Mucosa of rectum (tissue), 2 donors: ENCODE measurements around the gene HMGXB3.

Experiments
- H3K27ac ChIP-seq, 2 donors: one replicate each; pipeline ENCODE4 v1.7.0; 2013; ENCODE audit warnings: inconsistent platforms in 2 of 2, low read depth in 2 of 2, low read length in 2 of 2
- H3K27me3 ChIP-seq, 2 donors: one replicate each; pipeline ENCODE4 v1.7.0; 2013; ENCODE audit warnings: low read length in 2 of 2; ENCODE audit not compliant: control insufficient read depth in 2 of 2, insufficient read depth in 2 of 2
- H3K36me3 ChIP-seq, 2 donors: one replicate each; pipeline ENCODE4 v1.7.0; 2013; ENCODE audit warnings: low read length in 2 of 2; ENCODE audit not compliant: control insufficient read depth in 2 of 2, insufficient read depth in 2 of 2
- H3K4me1 ChIP-seq, 2 donors: one replicate each; pipeline ENCODE4 v1.7.0; 2013; ENCODE audit warnings: low read length in 2 of 2, mild to moderate bottlenecking in 1 of 2; ENCODE audit not compliant: control insufficient read depth in 2 of 2, insufficient read depth in 2 of 2
- H3K4me3 ChIP-seq, 2 donors: one replicate each; pipeline ENCODE4 v1.7.0; 2013; ENCODE audit warnings: low read length in 2 of 2
- H3K9ac ChIP-seq, 2 donors: one replicate each; pipeline ENCODE4 v1.7.0; 2013; ENCODE audit warnings: low read length in 2 of 2, low read depth in 1 of 2, mild to moderate bottlenecking in 1 of 2
- H3K9me3 ChIP-seq, 2 donors: one replicate each; pipeline ENCODE4 v1.7.0; 2013; ENCODE audit warnings: low read length in 2 of 2; ENCODE audit not compliant: control insufficient read depth in 2 of 2
- donor health status: healthy.
- donor health status: Normal muscosa, but diverticular disease.

The HMGXB3 gene, protein sequence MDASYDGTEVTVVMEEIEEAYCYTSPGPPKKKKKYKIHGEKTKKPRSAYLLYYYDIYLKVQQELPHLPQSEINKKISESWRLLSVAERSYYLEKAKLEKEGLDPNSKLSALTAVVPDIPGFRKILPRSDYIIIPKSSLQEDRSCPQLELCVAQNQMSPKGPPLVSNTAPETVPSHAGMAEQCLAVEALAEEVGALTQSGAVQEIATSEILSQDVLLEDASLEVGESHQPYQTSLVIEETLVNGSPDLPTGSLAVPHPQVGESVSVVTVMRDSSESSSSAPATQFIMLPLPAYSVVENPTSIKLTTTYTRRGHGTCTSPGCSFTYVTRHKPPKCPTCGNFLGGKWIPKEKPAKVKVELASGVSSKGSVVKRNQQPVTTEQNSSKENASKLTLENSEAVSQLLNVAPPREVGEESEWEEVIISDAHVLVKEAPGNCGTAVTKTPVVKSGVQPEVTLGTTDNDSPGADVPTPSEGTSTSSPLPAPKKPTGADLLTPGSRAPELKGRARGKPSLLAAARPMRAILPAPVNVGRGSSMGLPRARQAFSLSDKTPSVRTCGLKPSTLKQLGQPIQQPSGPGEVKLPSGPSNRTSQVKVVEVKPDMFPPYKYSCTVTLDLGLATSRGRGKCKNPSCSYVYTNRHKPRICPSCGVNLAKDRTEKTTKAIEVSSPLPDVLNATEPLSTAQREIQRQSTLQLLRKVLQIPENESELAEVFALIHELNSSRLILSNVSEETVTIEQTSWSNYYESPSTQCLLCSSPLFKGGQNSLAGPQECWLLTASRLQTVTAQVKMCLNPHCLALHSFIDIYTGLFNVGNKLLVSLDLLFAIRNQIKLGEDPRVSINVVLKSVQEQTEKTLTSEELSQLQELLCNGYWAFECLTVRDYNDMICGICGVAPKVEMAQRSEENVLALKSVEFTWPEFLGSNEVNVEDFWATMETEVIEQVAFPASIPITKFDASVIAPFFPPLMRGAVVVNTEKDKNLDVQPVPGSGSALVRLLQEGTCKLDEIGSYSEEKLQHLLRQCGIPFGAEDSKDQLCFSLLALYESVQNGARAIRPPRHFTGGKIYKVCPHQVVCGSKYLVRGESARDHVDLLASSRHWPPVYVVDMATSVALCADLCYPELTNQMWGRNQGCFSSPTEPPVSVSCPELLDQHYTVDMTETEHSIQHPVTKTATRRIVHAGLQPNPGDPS (N-terminal part only)

DNA sequence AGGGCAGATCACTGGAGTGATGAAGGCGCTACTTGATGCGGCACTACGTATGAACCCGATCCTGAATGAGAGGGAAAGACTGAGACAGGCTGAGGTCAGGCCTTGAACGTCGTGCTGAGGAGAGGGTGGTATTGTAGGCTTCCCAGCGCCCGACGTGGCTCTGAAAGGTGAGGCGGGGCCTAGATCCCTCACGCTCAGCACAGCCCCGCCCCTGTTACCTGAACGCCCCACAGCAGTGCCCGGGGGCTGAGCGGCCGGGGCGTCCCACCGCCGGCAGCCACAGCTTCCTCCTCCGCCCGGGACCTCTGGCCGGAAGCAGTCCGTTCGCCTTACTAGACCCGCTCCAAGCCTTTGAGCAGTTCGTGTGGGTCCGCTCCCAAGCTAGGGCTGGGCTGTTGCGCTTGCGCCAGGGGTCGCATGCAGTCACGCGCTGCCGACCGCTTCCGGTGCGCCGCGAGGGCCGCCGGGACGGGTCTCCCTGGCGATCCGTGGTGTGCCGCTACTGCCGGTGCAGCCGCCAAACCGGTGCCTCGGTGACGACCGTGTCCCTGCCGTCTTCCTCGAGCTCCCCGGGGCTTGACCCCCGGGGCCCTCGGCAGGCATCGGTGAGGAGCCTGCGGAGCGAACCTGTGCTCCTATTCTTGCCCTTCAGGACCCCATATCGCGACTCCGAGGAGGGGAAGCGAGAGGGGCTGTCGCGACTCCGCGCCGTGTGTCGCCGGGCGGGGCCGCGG lies at the start of gene HMGXB3, which contains the start of gene TIGD6:
Gene HMGXB3 (plus strand): TSS at position 484 of the 734 bp plus-strand sequence. CDS start 4,114 bp downstream, outside the sequence.
Gene TIGD6 (minus strand): TSS at position 399 of the 734 bp plus-strand sequence. CDS start 4,306 bp downstream, outside the sequence.
- H3K9me3 ChIP-seq = no peaks in the 10 kb centered on the region
- H3K4me1 ChIP-seq = peaks cover 18 to 36% of the 10 kb centered on the region in 2 donors
- peak within 1 kb of the TSS; percentile 89 for H3K9ac ChIP-seq
- H3K27me3 ChIP-seq = no peaks in the 10 kb centered on the region
- peaks cover 5 to 12% of the 10 kb centered on the region in 2 donors for H3K36me3 ChIP-seq
- peak within 1 kb of the TSS; percentile 84 for H3K4me3 ChIP-seq
- H3K27ac ChIP-seq = peak within 1 kb of the TSS; percentile 91 to 94

DNA sequence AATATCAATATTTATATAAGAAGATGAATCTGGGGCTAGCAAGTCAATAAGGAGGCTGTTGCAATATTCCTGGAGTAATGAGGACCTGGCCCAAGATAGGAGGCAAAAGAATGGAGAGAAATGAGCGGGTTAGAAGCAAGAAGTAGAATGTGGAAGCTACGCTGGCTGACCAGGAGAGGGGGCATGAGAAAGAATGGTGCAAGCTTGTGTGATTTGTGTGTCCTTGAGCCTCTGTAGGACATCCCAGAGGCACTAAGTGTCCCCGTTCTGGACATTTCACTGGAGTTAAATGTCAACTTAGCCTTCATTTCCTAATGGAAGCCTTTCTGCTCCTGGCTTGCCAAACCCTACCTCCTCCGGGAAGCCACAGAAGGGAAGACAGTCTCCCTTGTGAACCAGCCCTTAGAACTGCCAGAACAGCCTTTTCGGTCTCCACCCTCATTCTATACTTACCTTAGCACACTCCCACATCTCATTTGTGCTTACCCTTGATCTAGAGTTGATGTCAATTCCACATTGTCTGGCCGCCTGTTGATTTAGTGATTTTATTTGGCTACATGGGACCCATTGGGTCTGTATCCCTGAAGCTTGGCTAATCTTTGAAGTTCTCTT lies 49.3 kb upstream of the HMGXB3 start:
- no peaks in the 10 kb centered on the region for H3K36me3 ChIP-seq
- H3K9me3 ChIP-seq = no peaks in the 10 kb centered on the region
- H3K9ac ChIP-seq = no peak overlapping the region
- H3K27ac ChIP-seq = no peak overlapping the region
- no peaks in the 10 kb centered on the region for H3K27me3 ChIP-seq
- no peak overlapping the region for H3K4me3 ChIP-seq
- H3K4me1 ChIP-seq = peaks cover 12 to 21% of the 10 kb centered on the region in 2 donors

GRCh38 chr5:149953436-149954121 lies 47.0 kb upstream of the HMGXB3 start:
- Histone ChIP-seq H3K4me3 (no peak overlapping the region), H3K9me3 (no peaks in the 10 kb centered on the region), H3K36me3 (no peaks in the 10 kb centered on the region), H3K27ac (no peak overlapping the region), H3K27me3 (no peaks in the 10 kb centered on the region), H3K9ac (no peak overlapping the region), H3K4me1 (peaks cover 10 to 20% of the 10 kb centered on the region in 2 donors)

DNA sequence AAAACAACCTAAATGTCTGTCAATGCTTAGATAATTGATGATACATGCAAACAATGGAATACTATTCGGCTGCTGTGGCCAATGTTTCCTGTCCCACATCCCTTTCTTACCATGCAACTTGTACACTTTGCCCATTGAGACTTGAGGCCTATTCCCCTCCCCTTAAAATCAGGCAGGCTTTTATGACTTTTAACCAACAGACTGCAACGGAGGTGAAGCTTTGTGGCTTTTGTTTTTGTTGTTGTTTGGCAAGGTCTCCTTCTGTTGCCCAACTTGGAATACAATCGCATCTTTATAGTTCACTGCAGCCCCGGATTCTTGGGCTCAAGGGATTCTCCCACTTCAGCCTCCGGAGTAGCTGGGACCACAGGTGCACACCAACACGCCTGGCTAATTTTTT lies 45.7 kb upstream of the HMGXB3 start:
- Histone ChIP-seq H3K36me3 (no peaks in the 10 kb centered on the region), H3K9me3 (no peaks in the 10 kb centered on the region), H3K4me3 (no peak overlapping the region), H3K27me3 (no peaks in the 10 kb centered on the region), H3K27ac (no peak overlapping the region), H3K4me1 (peaks cover 20 to 24% of the 10 kb centered on the region in 2 donors), H3K9ac (no peak overlapping the region)

- Histone ChIP-seq H3K9me3 (no peaks in the 10 kb centered on the region), H3K9ac (no peak overlapping the region), H3K27ac (peak overlapping the region; percentile 52 to 64), H3K27me3 (no peaks in the 10 kb centered on the region), H3K36me3 (no peaks in the 10 kb centered on the region), H3K4me3 (no peak overlapping the region), H3K4me1 (peaks cover 22 to 27% of the 10 kb centered on the region in 2 donors)
Observed at GRCh38 chr5:149956685-149957084, 43.9 kb upstream of the HMGXB3 start.

- peak overlapping the region; percentile 64 to 76 for H3K27ac ChIP-seq
- no peak overlapping the region for H3K4me3 ChIP-seq
- H3K9me3 ChIP-seq = no peaks in the 10 kb centered on the region
- peak overlapping the region in 1 of 2 donors; percentile 32 for H3K9ac ChIP-seq
- H3K4me1 ChIP-seq = peaks cover 23 to 31% of the 10 kb centered on the region in 2 donors
- no peaks in the 10 kb centered on the region for H3K27me3 ChIP-seq
- peaks cover 0 to 3% of the 10 kb centered on the region in 2 donors for H3K36me3 ChIP-seq
Observed at GRCh38 chr5:149957855-149958254, 42.7 kb upstream of the HMGXB3 start.

DNA sequence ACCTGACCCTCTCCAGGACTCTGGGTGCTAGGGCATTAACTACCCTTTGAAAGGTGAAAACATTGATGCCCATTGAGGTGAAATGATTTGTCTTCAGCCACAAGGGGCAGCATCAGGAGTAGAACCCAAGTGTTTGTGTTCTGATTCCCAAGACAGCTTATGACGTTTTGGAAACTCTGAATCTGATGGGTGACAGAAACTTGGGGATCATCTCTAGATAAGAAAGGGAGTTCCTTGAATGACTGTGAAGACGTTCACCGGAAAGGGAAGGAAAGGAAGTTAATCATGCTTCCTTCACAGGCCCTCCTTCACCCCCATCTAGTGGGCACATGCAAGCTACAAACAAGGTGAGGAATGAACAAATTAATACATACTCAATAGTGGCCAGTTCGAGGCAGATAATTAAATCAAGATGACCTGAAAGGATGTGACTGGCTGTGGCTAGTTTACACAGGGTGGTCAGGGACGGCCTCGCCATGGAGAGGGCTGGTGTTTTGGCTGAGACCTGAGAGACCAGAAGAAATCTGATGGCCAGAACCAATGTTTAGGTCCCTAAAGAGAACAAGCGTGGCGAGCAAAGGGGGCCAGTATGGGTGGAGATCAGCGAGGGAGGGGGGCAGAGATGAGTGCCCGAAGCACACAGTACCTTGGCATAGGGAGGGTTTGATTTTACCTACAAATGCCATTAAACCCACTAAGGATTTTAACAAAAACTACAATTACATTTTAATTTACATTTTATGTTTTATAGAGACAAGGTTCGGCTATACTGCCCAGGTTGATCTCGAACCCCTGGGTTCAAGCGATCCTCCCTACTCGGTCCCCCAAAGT lies 40.9 kb upstream of the HMGXB3 start:
- Histone ChIP-seq H3K4me1 (peaks cover 23 to 35% of the 10 kb centered on the region in 2 donors), H3K4me3 (peak overlapping the region; percentile 59 to 88), H3K9me3 (no peaks in the 10 kb centered on the region), H3K27me3 (no peaks in the 10 kb centered on the region), H3K27ac (peak overlapping the region; percentile 83 to 84), H3K36me3 (peaks cover 0 to 3% of the 10 kb centered on the region in 2 donors), H3K9ac (peak overlapping the region; percentile 77 to 87)
